GM12892 (cell line): ENCODE data around the gene DYRK1A.

Source experiments
- POLR2A ChIP-seq: IDR thresholded peaks from 2 replicates; pipeline ENCODE4 v1.6.1; 2011; ENCODE audit warnings: low read depth, low read length, control low read depth
- POLR2AphosphoS5 ChIP-seq: IDR thresholded peaks from 2 replicates; pipeline ENCODE4 v1.6.1; 2011; ENCODE audit warnings: low read depth, low read length, control low read depth
- TAF1 ChIP-seq: IDR thresholded peaks from 2 replicates; pipeline ENCODE4 v1.6.1; 2011; ENCODE audit warnings: low read depth, mild to moderate bottlenecking, control low read depth, low read length, borderline replicate concordance

- TF ChIP-seq POLR2A (no peak), POLR2AphosphoS5 (no peak), TAF1 (no peak)
Measured at GRCh38 chr21:37564341-37564923, 197.9 kb downstream of the DYRK1A start.
